HuH-7.5 (cell line): Measurements from ENCODE around the gene HNRNPH3.
"Not testable (repeated sequence)": the region's sequence is repeated elsewhere in the genome, so short reads cannot be mapped to it uniquely, and the experiment has no call there.

ENCODE experiments used
- DNase-seq: peaks from one replicate; pipeline ENCODE4 v3.0.0; 2011; ENCODE audit warnings: low spot score

The HNRNPH3 gene

DNA sequence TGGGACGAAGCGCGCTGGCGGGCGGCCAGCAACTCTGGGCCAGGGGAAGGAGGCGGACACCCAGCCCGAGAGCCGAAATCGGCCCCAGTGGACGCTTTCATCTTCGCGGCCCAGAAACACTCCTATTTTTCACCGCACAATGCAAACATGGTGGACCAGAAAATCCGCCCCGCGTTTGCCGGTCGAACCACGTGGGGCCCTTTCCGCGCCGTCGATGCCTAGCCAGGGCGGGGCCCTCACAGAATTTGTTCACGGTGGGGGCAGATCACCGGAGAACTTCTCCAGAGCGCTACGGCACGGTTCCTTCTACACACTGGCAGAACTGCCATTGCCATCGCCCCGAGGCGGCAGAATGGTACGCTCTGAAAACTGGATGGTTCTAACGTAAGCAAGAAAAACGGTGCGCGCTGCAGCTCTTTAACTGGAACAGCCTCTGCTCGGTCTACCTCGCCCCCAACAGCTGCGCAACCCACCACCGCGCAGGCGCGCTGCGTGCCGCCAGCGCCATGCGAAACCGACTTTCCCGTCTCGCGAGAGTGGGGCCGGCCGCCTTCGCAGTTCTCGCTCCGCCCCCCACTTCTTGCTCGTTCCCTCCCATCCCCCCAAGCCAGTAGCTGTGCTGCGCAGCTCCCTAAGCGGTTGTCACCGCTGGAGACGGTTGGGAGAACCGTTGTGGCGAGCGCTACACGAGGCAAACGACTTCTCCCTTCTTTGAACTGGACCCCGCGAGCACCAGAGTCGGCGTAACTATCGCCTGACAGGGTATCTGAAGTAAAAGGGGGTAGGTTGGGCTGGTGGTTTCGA lies at the start of gene HNRNPH3:
TSS of gene HNRNPH3 (plus strand) at position 610 of the 804 bp plus-strand sequence. CDS start 5,158 bp downstream, outside the sequence.
- peak; percentile 55 for DNase-seq

GRCh38 chr10:68284062-68285001 lies 47.5 kb upstream of the HNRNPH3 start:
- no peak for DNase-seq

DNA sequence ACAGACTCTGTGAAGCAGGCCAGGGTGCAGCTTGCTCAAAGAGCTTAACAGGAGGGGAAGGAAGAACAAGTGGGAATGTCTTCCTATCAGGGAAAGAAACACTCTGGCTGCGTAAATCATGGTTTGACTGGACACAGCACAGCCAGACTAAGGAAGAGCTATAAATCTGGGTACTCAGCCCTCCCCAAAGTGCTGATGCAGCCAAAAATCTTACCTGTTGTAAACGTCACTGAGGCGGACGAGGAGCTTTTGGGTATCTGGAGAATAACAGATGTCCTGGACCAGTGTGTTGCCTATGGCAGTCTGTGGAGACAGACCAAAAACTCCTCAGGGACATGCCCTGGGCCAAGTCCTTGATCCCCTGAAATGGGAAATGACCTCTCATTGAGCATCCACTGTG lies 43.1 kb upstream of the HNRNPH3 start:
- DNase-seq, result no peak

DNA sequence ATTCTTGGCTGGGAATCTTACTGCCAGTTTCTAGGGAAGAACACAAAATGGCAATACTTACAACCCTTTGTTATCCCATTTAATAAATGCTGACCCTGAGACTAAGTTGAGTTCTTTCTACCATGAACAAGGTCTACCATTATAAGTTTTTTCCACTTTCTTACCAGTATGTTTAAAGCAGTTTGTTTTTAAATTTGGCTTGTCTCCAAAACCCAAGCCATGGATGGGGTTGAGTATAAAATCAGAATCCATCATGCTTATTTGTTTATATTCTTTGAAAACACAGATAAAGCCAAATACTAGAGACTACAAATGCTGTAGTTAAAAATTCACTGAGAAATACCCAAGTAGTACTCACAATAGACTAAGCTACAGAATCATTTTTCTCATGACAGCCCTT lies 41.1 kb upstream of the HNRNPH3 start:
- no peak for DNase-seq

GRCh38 chr10:68296843-68297663 lies 34.8 kb upstream of the HNRNPH3 start:
- no peak for DNase-seq

GRCh38 chr10:68301301-68301700 lies 30.6 kb upstream of the HNRNPH3 start:
- no peak for DNase-seq

GRCh38 chr10:68301790-68302502 lies 29.9 kb upstream of the HNRNPH3 start:
- peak; percentile 12 for DNase-seq

DNA sequence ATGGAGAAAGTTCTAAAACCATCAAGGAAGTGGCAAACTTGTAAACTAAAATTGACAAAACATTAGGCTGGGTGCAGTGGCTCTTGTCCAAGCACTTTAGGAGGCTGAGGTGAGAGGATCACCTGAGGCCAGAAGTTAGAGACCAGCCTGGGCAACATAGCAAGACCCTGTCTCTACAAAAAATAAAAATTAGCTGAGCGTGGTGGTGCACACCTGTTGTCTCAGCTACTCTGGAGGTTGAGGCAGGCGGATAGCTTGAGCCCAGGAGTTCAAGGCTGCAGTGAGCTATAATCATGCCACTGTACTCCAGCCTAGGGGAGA lies 29.4 kb upstream of the HNRNPH3 start:
- DNase-seq, result no peak

DNA sequence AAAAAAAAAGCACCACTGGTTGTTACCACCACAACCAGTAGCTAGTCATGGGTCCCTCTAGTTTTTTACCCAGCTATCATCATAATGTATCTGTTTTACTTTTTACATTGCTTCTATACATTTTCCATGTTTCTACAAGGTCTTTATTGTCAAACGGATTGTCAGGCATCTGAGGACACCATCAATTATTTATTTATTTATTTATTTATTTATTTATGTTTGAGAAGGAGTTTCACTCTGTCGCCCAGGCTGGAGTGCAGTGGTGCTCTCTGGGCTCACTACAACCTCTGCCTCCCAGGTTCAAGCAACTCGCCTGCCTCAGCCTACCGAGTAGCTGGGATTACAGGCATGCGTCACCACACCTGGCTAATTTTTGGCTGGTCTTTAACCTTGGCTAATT lies 29.0 kb upstream of the HNRNPH3 start:
- DNase-seq, result no peak

DNA sequence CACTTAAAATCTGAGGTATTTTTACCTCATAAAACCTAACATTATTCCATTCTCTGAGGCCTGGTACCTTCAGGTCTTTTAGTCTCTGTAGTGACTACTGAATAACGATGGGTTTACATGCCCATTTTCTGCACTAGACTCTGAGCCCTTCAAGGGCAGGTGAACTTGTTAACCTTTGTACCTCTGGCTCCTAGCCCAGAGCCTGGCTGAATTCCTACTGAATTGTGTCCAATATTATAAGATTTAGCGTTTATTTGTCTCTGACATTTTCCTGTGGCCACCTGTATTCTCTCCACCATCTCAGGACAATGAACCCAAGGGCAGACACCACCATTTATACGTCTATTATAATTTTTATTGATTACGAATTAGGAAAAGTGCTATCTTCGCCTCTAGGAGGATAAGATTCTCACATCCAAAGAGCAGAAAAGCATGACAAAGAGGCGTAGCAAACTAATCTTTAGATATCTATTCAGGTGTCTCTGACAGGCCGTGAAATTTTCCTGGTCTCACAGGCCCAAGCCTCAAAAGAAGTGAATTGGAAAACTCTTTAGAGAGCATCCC lies 27.9 kb upstream of the HNRNPH3 start:
- DNase-seq, result peak; percentile 7

GRCh38 chr10:68305854-68306253 lies 26.0 kb upstream of the HNRNPH3 start:
- DNase-seq, result no peak

- no peak for DNase-seq
Observed at GRCh38 chr10:68310531-68310930, 21.3 kb upstream of the HNRNPH3 start.

- not testable (repeated sequence) for DNase-seq
Observed at GRCh38 chr10:68314930-68315329, 16.9 kb upstream of the HNRNPH3 start.

- DNase-seq, result no peak
Observed at GRCh38 chr10:68315582-68315981, 16.3 kb upstream of the HNRNPH3 start.

GRCh38 chr10:68318331-68319059 lies 13.4 kb upstream of the HNRNPH3 start:
- no peak for DNase-seq

DNA sequence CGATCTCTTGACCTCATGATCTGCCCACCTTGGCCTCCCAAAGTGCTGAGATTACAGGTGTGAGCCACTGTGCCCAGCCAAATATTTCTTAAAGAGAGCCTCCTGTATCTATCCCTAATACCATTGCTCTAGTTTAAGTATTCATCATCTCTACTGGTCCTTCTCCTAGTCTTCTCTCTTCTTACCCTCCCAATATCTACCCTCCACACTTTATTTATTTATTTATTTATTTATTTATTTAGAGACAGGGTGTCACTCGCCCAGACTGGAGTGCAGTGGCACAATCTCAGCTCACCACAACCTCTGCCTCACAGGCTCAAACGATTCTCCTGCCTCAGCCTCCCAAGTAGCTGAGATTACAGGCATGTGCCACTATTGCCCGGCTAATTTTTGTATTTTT lies 7.5 kb upstream of the HNRNPH3 start:
- not testable (repeated sequence) for DNase-seq

DNA sequence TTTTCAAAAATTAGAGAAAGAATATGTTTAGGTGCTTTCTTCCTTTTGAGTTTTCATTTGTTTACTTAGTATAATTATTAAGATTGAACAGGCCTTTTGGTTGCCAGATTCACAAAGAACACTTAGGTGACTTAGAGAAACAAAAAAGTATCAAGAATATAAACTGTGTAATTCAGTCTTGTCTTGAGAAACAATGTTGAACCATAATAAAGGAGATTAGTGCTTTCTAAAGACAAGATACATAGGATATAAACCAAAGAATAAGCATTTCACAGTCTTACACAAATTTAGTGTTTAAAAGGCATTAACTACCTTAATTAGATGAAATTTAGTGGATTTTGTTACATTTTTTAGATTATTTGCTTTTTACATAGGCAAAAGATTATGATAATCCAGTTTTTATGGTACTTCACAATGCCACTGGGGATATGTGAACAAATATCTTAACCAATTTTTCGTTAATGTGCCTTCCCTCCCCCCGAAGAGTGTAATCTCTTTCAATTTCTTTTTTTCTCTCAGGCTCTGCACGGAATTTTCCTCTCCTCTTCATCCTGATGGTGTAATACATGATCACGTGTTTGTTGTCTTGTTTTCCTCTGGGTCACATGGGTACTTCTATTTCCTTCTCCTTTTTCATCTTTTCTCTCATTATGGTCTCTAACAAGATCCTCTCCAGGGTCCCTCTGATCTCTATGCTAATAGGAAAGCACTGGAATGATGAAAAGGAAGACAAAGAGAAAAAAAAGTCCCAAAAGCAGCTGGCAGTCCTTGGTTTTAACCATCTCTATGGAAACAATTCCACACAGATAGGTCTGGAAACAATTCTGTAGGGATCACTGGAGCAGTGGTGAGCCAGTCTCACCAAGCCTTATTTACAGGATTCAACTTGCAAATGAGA lies 3.7 kb upstream of the HNRNPH3 start:
- DNase-seq, result peak; percentile 32

- DNase-seq, result no peak
Observed at GRCh38 chr10:68329506-68329861, 2.4 kb upstream of the HNRNPH3 start.

- DNase-seq, result no peak
Observed at GRCh38 chr10:68330852-68331454, 911 bp upstream of the HNRNPH3 start.
